NT2/D1 (cell line): ENCODE data around the gene DMAC2L.
"Not testable (repeated sequence)": the region's sequence is repeated elsewhere in the genome, so short reads cannot be mapped to it uniquely, and the experiment has no call there.

Experiments used
- DNase-seq: peaks from one replicate; pipeline ENCODE4 v3.0.0-alpha.2; 2011; ENCODE audit warnings: low read depth, low spot score
- H3K27me3 ChIP-seq: 2 replicates; pipeline ENCODE4 v1.6.0; 2011; ENCODE audit warnings: mild to moderate bottlenecking; ENCODE audit not compliant: insufficient read length, insufficient read depth
- H3K36me3 ChIP-seq: 2 replicates; pipeline ENCODE4 v1.6.1; 2011; ENCODE audit warnings: mild to moderate bottlenecking, low read length, mixed read lengths; ENCODE audit not compliant: insufficient read depth, insufficient read length
- H3K4me1 ChIP-seq: 2 replicates; pipeline ENCODE4 v1.5.1; 2011; ENCODE audit not compliant: insufficient read depth, insufficient read length
- H3K4me3 ChIP-seq: 2 replicates; pipeline ENCODE4 v1.5.1; 2011; ENCODE audit warnings: low read depth; ENCODE audit not compliant: insufficient read length
- H3K9ac ChIP-seq: 2 replicates; pipeline ENCODE4 v1.6.0; 2011; ENCODE audit warnings: low read depth; ENCODE audit not compliant: insufficient read length
- H3K9me3 ChIP-seq: 2 replicates; pipeline ENCODE4 v1.5.1; 2011; ENCODE audit warnings: mild to moderate bottlenecking, low read length; ENCODE audit not compliant: insufficient read depth
- SUZ12 ChIP-seq: IDR thresholded peaks from 2 replicates; pipeline ENCODE4 v1.6.1; 2011; ENCODE audit not compliant: insufficient read length, insufficient read depth; ENCODE audit errors: extremely low read depth
- YY1 ChIP-seq: IDR thresholded peaks from 2 replicates; pipeline ENCODE4 v1.6.1; 2011; ENCODE audit not compliant: insufficient read length, insufficient read depth
- ZNF274 ChIP-seq: IDR thresholded peaks from 2 replicates; pipeline ENCODE4 v1.6.1; 2011; ENCODE audit warnings: mild to moderate bottlenecking, low read depth, low read length

DMAC2L gene

GRCh38 chr14:50363714-50364111 lies 51.6 kb downstream of the DMAC2L start:
- H3K27me3 ChIP-seq: no peaks in the 10 kb centered on the region
- H3K4me1 ChIP-seq: no peaks in the 10 kb centered on the region
- DNase-seq: no peak
- no peak overlapping the region for H3K9ac ChIP-seq
- TF ChIP-seq YY1: no peak
- no peak for TF ChIP-seq ZNF274
- no peak for TF ChIP-seq SUZ12
- no peaks in the 10 kb centered on the region for H3K9me3 ChIP-seq
- H3K4me3 ChIP-seq: no peak overlapping the region
- no peaks in the 10 kb centered on the region for H3K36me3 ChIP-seq

DNA sequence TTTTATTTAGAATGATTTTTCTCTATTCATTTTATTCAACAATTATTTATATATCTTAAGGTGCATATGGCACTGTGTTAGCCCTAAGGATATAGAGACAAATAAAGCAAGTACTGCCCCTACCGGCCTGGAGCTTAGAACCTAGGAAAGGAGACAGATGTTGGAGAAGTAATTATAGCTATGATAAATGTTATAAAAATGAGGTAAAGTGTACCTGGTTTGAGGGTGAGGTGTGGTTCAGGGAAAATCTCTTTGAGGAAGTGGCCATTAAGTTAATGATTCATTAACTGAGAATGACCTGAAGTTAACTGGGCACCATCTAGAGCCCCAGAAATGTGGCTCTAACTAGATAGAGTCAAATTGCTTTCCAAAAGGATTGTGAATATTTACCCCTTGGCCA lies 52.7 kb downstream of the DMAC2L start:
- Histone ChIP-seq H3K9ac (no peak overlapping the region), H3K36me3 (no peaks in the 10 kb centered on the region), H3K9me3 (no peaks in the 10 kb centered on the region), H3K4me3 (no peak overlapping the region), H3K4me1 (no peaks in the 10 kb centered on the region), H3K27me3 (no peaks in the 10 kb centered on the region)
- TF ChIP-seq SUZ12 (no peak), ZNF274 (no peak), YY1 (no peak)
- DNase-seq: no peak

- H3K4me1 ChIP-seq, H3K36me3 ChIP-seq, H3K9me3 ChIP-seq, H3K27me3 ChIP-seq, DNase-seq, H3K4me3 ChIP-seq, H3K9ac ChIP-seq: not testable (repeated sequence)
These were observed 53.4 kb downstream of the DMAC2L start for GRCh38 chr14:50365572-50365971.

DNA sequence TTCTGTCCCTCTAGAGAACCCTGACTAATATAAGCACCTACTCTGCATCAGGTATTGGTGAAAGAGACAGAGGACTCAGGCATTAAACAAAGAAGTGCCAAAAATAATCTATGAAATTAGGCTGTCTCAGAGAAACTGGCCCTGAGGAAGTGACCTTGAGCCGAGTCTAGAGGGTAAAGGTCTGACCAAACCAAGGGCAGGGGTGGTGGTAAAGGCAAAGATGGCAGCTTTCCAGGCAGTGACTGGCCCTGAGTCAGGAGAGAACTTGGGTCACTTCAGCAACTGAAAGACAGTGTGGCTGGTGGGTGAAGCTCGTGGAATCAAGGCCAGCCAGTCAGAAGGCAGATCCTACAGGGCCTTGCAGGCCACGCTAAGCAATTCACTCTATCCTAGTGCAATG lies 54.0 kb downstream of the DMAC2L start:
- Histone ChIP-seq H3K9me3 (no peaks in the 10 kb centered on the region; the same call in 1 of the 2 replicates), H3K36me3 (no peaks in the 10 kb centered on the region), H3K4me3 (no peak overlapping the region), H3K9ac (no peak overlapping the region), H3K27me3 (no peaks in the 10 kb centered on the region), H3K4me1 (no peaks in the 10 kb centered on the region)
- no peak for TF ChIP-seq SUZ12
- no peak for TF ChIP-seq ZNF274
- TF ChIP-seq YY1: no peak
- no peak for DNase-seq

- TF ChIP-seq ZNF274: no peak
- TF ChIP-seq SUZ12: no peak
- no peak for TF ChIP-seq YY1
- DNase-seq: no peak
- Histone ChIP-seq H3K27me3 (no peaks in the 10 kb centered on the region), H3K4me3 (no peak overlapping the region), H3K4me1 (no peaks in the 10 kb centered on the region), H3K9ac (no peak overlapping the region), H3K36me3 (no peaks in the 10 kb centered on the region), H3K9me3 (no peaks in the 10 kb centered on the region; the same call in 1 of the 2 replicates)
These were observed 54.5 kb downstream of the DMAC2L start for GRCh38 chr14:50366589-50366988.

GRCh38 chr14:50371546-50371945 lies 59.4 kb downstream of the DMAC2L start:
- TF ChIP-seq SUZ12 (no peak), YY1 (no peak), ZNF274 (no peak)
- Histone ChIP-seq H3K4me3 (no peak overlapping the region), H3K27me3 (no peaks in the 10 kb centered on the region), H3K36me3 (no peaks in the 10 kb centered on the region), H3K4me1 (no peaks in the 10 kb centered on the region), H3K9ac (no peak overlapping the region), H3K9me3 (no peaks in the 10 kb centered on the region; the same call in 1 of the 2 replicates)
- DNase-seq: no peak

DNA sequence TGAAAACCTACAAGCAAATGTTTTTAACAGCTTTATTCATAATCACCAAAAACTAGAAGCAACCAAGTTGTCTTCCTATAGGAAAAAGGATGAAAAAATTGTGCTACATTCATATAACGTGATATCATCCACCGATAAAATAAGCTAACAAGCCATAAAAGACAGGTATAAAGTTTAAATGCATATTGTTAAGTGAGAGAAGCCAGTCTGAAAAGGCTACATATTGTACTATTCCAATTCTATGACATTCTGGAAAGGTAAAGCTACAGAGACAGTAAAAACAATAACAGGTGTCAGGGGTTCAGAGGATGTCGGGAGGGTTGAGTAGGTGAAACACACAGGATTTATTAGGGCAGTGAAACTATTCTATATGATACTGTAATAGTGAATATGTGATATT lies 61.8 kb downstream of the DMAC2L start:
- no peak for TF ChIP-seq SUZ12
- no peak for TF ChIP-seq ZNF274
- TF ChIP-seq YY1: no peak
- no peaks in the 10 kb centered on the region for H3K36me3 ChIP-seq
- no peaks in the 10 kb centered on the region for H3K4me1 ChIP-seq
- no peak overlapping the region for H3K9ac ChIP-seq
- no peak overlapping the region for H3K4me3 ChIP-seq
- no peaks in the 10 kb centered on the region for H3K27me3 ChIP-seq
- H3K9me3 ChIP-seq: no peaks in the 10 kb centered on the region; the same call in 1 of the 2 replicates
- DNase-seq: no peak

DNA sequence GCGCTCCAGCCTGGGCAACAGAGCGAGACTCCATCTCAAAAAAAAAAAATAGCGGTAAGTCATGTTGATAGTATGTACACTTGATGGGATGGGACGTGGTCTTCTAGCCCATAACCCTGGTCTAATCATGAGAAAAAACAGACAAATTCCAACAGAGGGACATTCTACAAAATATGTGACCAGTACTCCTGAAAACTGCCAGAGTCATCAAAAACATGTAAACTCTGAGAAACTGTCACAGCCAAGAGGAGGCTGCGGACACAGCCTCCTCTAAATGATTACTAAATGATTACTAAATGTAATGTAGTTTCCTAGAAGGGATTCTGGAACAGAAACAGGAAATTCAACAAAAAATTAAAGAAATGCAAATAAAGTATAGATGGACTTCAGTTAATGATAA lies 63.6 kb downstream of the DMAC2L start:
- H3K4me3 ChIP-seq: no peak overlapping the region
- H3K9me3 ChIP-seq: no peaks in the 10 kb centered on the region
- H3K36me3 ChIP-seq: no peaks in the 10 kb centered on the region
- no peak for DNase-seq
- no peaks in the 10 kb centered on the region for H3K4me1 ChIP-seq
- H3K27me3 ChIP-seq: no peaks in the 10 kb centered on the region
- TF ChIP-seq YY1 (no peak), SUZ12 (no peak)
- H3K9ac ChIP-seq: no peak overlapping the region
